Prostate gland (tissue), 2 donors: ENCODE data around the gene MOB1A. TPM values are rescaled to one million over a fixed set of nuclear protein-coding genes. Genes with fewer than 3 reads are reported as not detected.
"Not testable (repeated sequence)": the region's sequence is repeated elsewhere in the genome, so short reads cannot be mapped to it uniquely, and the experiment has no call there.

Experiments used
- DNase-seq: peaks from one replicate; pipeline ENCODE4 v3.0.0-alpha.2; 2019; ENCODE audit warnings: low spot score
- H3K27ac ChIP-seq, 2 donors: fragments of 200-600 bp; sonication (generic); 2 replicates each; pipeline ENCODE4 v1.5.1; 2017 to 2019
- H3K27me3 ChIP-seq: fragments of 200-600 bp; sonication (generic); replicated peaks from 2 replicates; pipeline ENCODE4 v1.5.1; 2019; ENCODE audit not compliant: insufficient read depth
- H3K36me3 ChIP-seq, 2 donors: fragments of 200-600 bp; sonication (generic); 1 replicate in 1 of 2; 2 replicates in 1 of 2; pipeline versions ENCODE4 v1.5.1 to v1.8.1; 2017 to 2019
- H3K4me1 ChIP-seq: fragments of 200-600 bp; sonication (generic); replicated peaks from 2 replicates; pipeline ENCODE4 v1.5.1; 2019
- H3K4me3 ChIP-seq, 2 donors: fragments of 200-600 bp; sonication (generic); 2 replicates each; pipeline ENCODE4 v1.5.1; 2017 to 2019
- H3K9me3 ChIP-seq: fragments of 200-600 bp; sonication (generic); 2 replicates; pipeline ENCODE4 v1.5.1; 2017
- CTCF ChIP-seq, 4 experiments: fragments of 200-600 bp in 2 of 4; fragments of 450-650 bp in 2 of 4; sonication (generic) in 2 of 4; IDR thresholded peaks; 1 replicate in 3 of 4; 2 replicates in 1 of 4; pipeline ENCODE4 v1.5.1; 2016 to 2019; ENCODE audit warnings: antibody characterized with exemption in 4 of 4, mild to moderate bottlenecking in 2 of 4, moderate library complexity in 2 of 4
- POLR2A ChIP-seq: fragments of 450-650 bp; IDR thresholded peaks from one replicate; pipeline ENCODE4 v1.6.1; 2016; ENCODE audit warnings: antibody characterized with exemption, mild to moderate bottlenecking
- POLR2AphosphoS5 ChIP-seq: sonication (generic); formaldehyde crosslinking; IDR thresholded peaks from one replicate; pipeline ENCODE4 v1.6.1; 2017; ENCODE audit warnings: antibody characterized with exemption
- WGBS: methylation state at CpG from one replicate; pipeline ENCODE4 v1.1.5; 2018; 5-methylcytosine and 5-hydroxymethylcytosine counted together
- intact Hi-C: fragments of 100-400 bp; cut with DNase I; formaldehyde crosslinking; loops from one replicate; pipeline ENCODE4 v1.14.2; 2022
- total RNA-seq, 2 donors: library from RNA; depleted of rRNA; stranded (reverse); fragments of >200 nt; gene quantifications; one replicate each; pipeline ENCODE4 v1.1.0, GENCODE V29; 2016

The MOB1A gene
- total RNA-seq, 2 donors from 2014 or later = 71.3 to 72.0 TPM

GRCh38 chr2:74216642-74217041, 38.0 kb upstream of the MOB1A start:
- TF ChIP-seq CTCF (IDR thresholded peaks at IDR 0.05) (no peak), POLR2AphosphoS5 (no peak), POLR2A (no peak)
- Histone ChIP-seq H3K27ac (no peak overlapping the region), H3K27me3 (no peaks in the 10 kb centered on the region), H3K36me3 (no peaks in the 10 kb centered on the region), H3K4me1 (no peaks in the 10 kb centered on the region), H3K4me3 (no peak overlapping the region), H3K9me3 (no peaks in the 10 kb centered on the region)
- no peak for DNase-seq
- intact Hi-C loops = no loop called here
- WGBS = 91% methylated on average over 2 of the region's 2 CpGs

GRCh38 chr2:74215771-74216170, 37.1 kb upstream of the MOB1A start:
- intact Hi-C loops, H3K4me1 ChIP-seq, H3K9me3 ChIP-seq, H3K27ac ChIP-seq, H3K27me3 ChIP-seq, H3K36me3 ChIP-seq, DNase-seq, H3K4me3 ChIP-seq: not testable (repeated sequence)
- 94% methylated on average over 6 of the region's 6 CpGs for WGBS

- intact Hi-C loops = no loop called here
- Histone ChIP-seq H3K36me3 (no peaks in the 10 kb centered on the region), H3K4me1 (no peaks in the 10 kb centered on the region), H3K9me3 (no peaks in the 10 kb centered on the region), H3K27me3 (no peaks in the 10 kb centered on the region), H3K27ac (no peak overlapping the region), H3K4me3 (no peak overlapping the region)
- 93% methylated on average over 3 of the region's 3 CpGs for WGBS
- TF ChIP-seq CTCF (IDR thresholded peaks at IDR 0.05) = no peak
- DNase-seq = no peak
Measured at GRCh38 chr2:74212702-74213410, 34.2 kb upstream of the MOB1A start.

- Histone ChIP-seq H3K9me3 (no peaks in the 10 kb centered on the region), H3K4me1 (no peaks in the 10 kb centered on the region), H3K36me3 (no peaks in the 10 kb centered on the region), H3K27me3 (no peaks in the 10 kb centered on the region), H3K4me3 (no peak overlapping the region), H3K27ac (peak overlapping the region; percentile 23 to 50)
- intact Hi-C loops = no loop called here
- 71% methylated on average over 6 of the region's 6 CpGs for WGBS
- no peak for TF ChIP-seq POLR2A
- TF ChIP-seq POLR2AphosphoS5 = no peak
- TF ChIP-seq CTCF (IDR thresholded peaks at IDR 0.05) = no peak
- DNase-seq = no peak
Measured at GRCh38 chr2:74206180-74206688, 27.6 kb upstream of the MOB1A start.

GRCh38 chr2:74205596-74205995, 26.9 kb upstream of the MOB1A start:
- no peak for TF ChIP-seq CTCF (IDR thresholded peaks at IDR 0.05)
- no peak for TF ChIP-seq POLR2A
- TF ChIP-seq POLR2AphosphoS5 = peak; percentile 77
- no peaks in the 10 kb centered on the region for H3K36me3 ChIP-seq
- intact Hi-C loops = no loop called here
- H3K4me1 ChIP-seq = no peaks in the 10 kb centered on the region
- no peaks in the 10 kb centered on the region for H3K9me3 ChIP-seq
- DNase-seq = peak; percentile 76
- WGBS = 47% methylated on average over 6 of the region's 6 CpGs
- H3K4me3 ChIP-seq = no peak overlapping the region
- peak overlapping the region; percentile 23 to 50 for H3K27ac ChIP-seq
- no peaks in the 10 kb centered on the region for H3K27me3 ChIP-seq
